IMR-90 (cell line): ENCODE results near the gene STAP2. TPM values are rescaled to one million over a fixed set of nuclear protein-coding genes. Genes with fewer than 3 reads are reported as not detected.

Experiments
- ATAC-seq: fragments of 200-7000 bp; cut with Tn5 transposase; 2 replicates; pipeline ENCODE4 v1.9.1; 2020; ENCODE audit warnings: low read depth, mild to moderate bottlenecking, moderate library complexity
- BruUV-seq: library from RNA; stranded (reverse); fragments of 400-500 nt; replicated peaks from 2 replicates; lab custom pipeline; 2021; lab: Mats Ljungman, UMichigan
- CTCF ChIA-PET: fragments of 300-600 bp; formaldehyde crosslinking; extraction: SDS; loops from one replicate; lab custom pipeline; 2021; ENCODE audit warnings: antibody characterized with exemption; lab: Yijun Ruan, JAX
- POLR2A ChIA-PET: fragments of 300-600 bp; sonication (Branson Sonifier 250); formaldehyde crosslinking; loops from one replicate; lab custom pipeline; 2022; ENCODE audit warnings: antibody characterized with exemption; ENCODE audit not compliant: unreplicated experiment; lab: Charles Lee
- DNase-seq: peaks from one replicate; pipeline ENCODE4 v3.0.0; 2013
- H2AFZ ChIP-seq: replicated peaks from 2 replicates; pipeline ENCODE3; 2013; ENCODE audit warnings: low read length, mild to moderate bottlenecking; ENCODE audit not compliant: poor library complexity
- H2AK5ac ChIP-seq: 2 replicates; pipeline ENCODE4 v1.6.1; 2013; ENCODE audit warnings: low read depth, low read length, inconsistent platforms
- H2AK9ac ChIP-seq: replicated peaks from 2 replicates; pipeline ENCODE3; 2013; ENCODE audit warnings: mild to moderate bottlenecking, low read depth, low read length, moderate library complexity; ENCODE audit not compliant: poor library complexity
- H2BK120ac ChIP-seq: 2 replicates; pipeline ENCODE4 v1.6.1; 2013; ENCODE audit warnings: low read depth, low read length, inconsistent platforms
- H2BK15ac ChIP-seq: 3 replicates; pipeline ENCODE4 v1.6.1; 2013; ENCODE audit warnings: low read depth, low read length, inconsistent platforms
- H2BK20ac ChIP-seq: 2 replicates; pipeline ENCODE4 v1.6.1; 2013; ENCODE audit warnings: low read depth, mild to moderate bottlenecking, inconsistent platforms, low read length, moderate library complexity
- H2BK5ac ChIP-seq: 2 replicates; pipeline ENCODE4 v1.6.1; 2013; ENCODE audit warnings: mild to moderate bottlenecking, low read depth, low read length, inconsistent platforms; ENCODE audit not compliant: poor library complexity, severe bottlenecking
- H3K14ac ChIP-seq: replicated peaks from 2 replicates; pipeline ENCODE4 v1.6.1; 2013; ENCODE audit warnings: low read depth, low read length, inconsistent platforms
- H3K18ac ChIP-seq: 2 replicates; pipeline ENCODE4 v1.6.1; 2013; ENCODE audit warnings: low read depth, low read length, control low read depth
- H3K23ac ChIP-seq: 2 replicates; pipeline ENCODE4 v1.6.1; 2013; ENCODE audit warnings: low read depth, low read length, inconsistent platforms
- H3K27ac ChIP-seq: 2 replicates; pipeline ENCODE4 v1.5.1; 2013; ENCODE audit warnings: mild to moderate bottlenecking, control low read depth, low read length; ENCODE audit not compliant: insufficient read depth
- H3K27me3 ChIP-seq: 2 replicates; pipeline ENCODE4 v1.6.1; 2013; ENCODE audit warnings: low read length; ENCODE audit not compliant: control insufficient read depth, insufficient read depth
- H3K36me3 ChIP-seq: 2 replicates; pipeline ENCODE4 v1.6.1; 2013; ENCODE audit warnings: low read length, mixed read lengths; ENCODE audit not compliant: control insufficient read depth, insufficient read depth
- H3K4ac ChIP-seq: 2 replicates; pipeline ENCODE4 v1.6.1; 2013; ENCODE audit warnings: low read depth, low read length, inconsistent platforms
- H3K4me1 ChIP-seq: 2 replicates; pipeline ENCODE4 v1.6.1; 2013; ENCODE audit warnings: low read length, mixed read lengths; ENCODE audit not compliant: control insufficient read depth, insufficient read depth
- H3K4me2 ChIP-seq: 2 replicates; pipeline ENCODE4 v1.6.1; 2013; ENCODE audit warnings: low read depth, mild to moderate bottlenecking, control low read depth, low read length, moderate library complexity
- H3K4me3 ChIP-seq: 2 replicates; pipeline ENCODE4 v1.5.1; 2013; ENCODE audit warnings: low read depth, mild to moderate bottlenecking, control low read depth, low read length, moderate library complexity; ENCODE audit not compliant: insufficient read depth
- H3K56ac ChIP-seq: 2 replicates; pipeline ENCODE4 v1.6.1; 2013; ENCODE audit warnings: low read length, inconsistent platforms; ENCODE audit not compliant: insufficient read depth; ENCODE audit errors: extremely low read depth
- H3K79me1 ChIP-seq, 2 experiments: 2 replicates each; pipeline ENCODE4 v1.6.1; 2013; ENCODE audit warnings: low read length in 2 of 2, inconsistent platforms in 1 of 2, low read depth in 1 of 2
- H3K9ac ChIP-seq: 2 replicates; pipeline ENCODE4 v1.6.1; 2013; ENCODE audit warnings: low read depth, low read length, control low read depth
- H3K9me1 ChIP-seq: 2 replicates; pipeline ENCODE4 v1.6.1; 2013; ENCODE audit warnings: low read length, inconsistent platforms; ENCODE audit not compliant: insufficient read depth
- H3K9me3 ChIP-seq: 2 replicates; pipeline ENCODE4 v1.6.1; 2013; ENCODE audit warnings: low read length; ENCODE audit not compliant: control insufficient read depth, insufficient read depth
- H4K20me1 ChIP-seq: 2 replicates; pipeline ENCODE4 v1.6.1; 2013; ENCODE audit warnings: low read length, inconsistent platforms; ENCODE audit not compliant: insufficient read depth
- H4K5ac ChIP-seq: 2 replicates; pipeline ENCODE4 v1.6.1; 2013; ENCODE audit warnings: mild to moderate bottlenecking, low read depth, low read length, control low read depth
- H4K8ac ChIP-seq, 2 experiments: 2 replicates each; pipeline ENCODE4 v1.6.1; 2013; ENCODE audit warnings: low read depth in 2 of 2, low read length in 2 of 2, control low read depth in 1 of 2, inconsistent platforms in 1 of 2
- H4K91ac ChIP-seq: 2 replicates; pipeline ENCODE4 v1.6.1; 2013; ENCODE audit warnings: low read depth, low read length, inconsistent platforms; ENCODE audit not compliant: insufficient read depth
- CEBPB ChIP-seq: IDR thresholded peaks from 2 replicates; pipeline ENCODE4 v1.6.1; 2012; ENCODE audit warnings: low read depth, low read length, improper control_type of control experiment
- RAD21 ChIP-seq: IDR thresholded peaks from 2 replicates; pipeline ENCODE4 v1.6.1; 2012; ENCODE audit warnings: low read length, improper control_type of control experiment
- RCOR1 ChIP-seq: IDR thresholded peaks from 2 replicates; pipeline ENCODE4 v1.6.1; 2012; ENCODE audit warnings: mild to moderate bottlenecking, low read length, improper control_type of control experiment; ENCODE audit not compliant: insufficient replicate concordance
- WGBS, 2 experiments: methylation state at CpG; one replicate each; pipeline versions ENCODE4 v1.1.5 to v1.1.7; 2013; ENCODE audit warnings: missing lambda C conversion rate in 2 of 2; ENCODE audit not compliant: insufficient read length in 1 of 2; ENCODE audit errors: extremely low coverage in 2 of 2; 5-methylcytosine and 5-hydroxymethylcytosine counted together
- dilution Hi-C: fragments of 300-500 bp; cut with HindIII; formaldehyde crosslinking; loops from one replicate; pipeline ENCODE4 v1.14.3; 2018; ENCODE audit warnings: low sequenced_read_pairs; ENCODE audit not compliant: unreplicated experiment
- in situ Hi-C: fragments of 300-500 bp; cut with MboI; formaldehyde crosslinking; loops from 3 replicates; pipeline ENCODE4 v1.14.3; 2019; ENCODE audit warnings: low sequenced_read_pairs, inconsistent platforms, mixed read lengths
- intact Hi-C: fragments of 100-400 bp; cut with micrococcal nuclease; formaldehyde crosslinking; loops from 2 replicates; pipeline ENCODE4 v1.10.0; 2022
- polyA plus RNA-seq, 3 experiments: library from polyadenylated mRNA; depleted of rRNA; stranded (reverse); fragments of >200 nt; gene quantifications; 2 replicates each; pipeline ENCODE4 v1.2.3, GENCODE V29; 2012; ENCODE audit warnings: low replicate concordance in 1 of 3
- total RNA-seq: library from RNA; depleted of rRNA; stranded (reverse); fragments of >200 nt; gene quantifications from 2 replicates; pipeline ENCODE4 v1.2.3, GENCODE V29; 2012
- TF ChIP-seq, protein P1 (sequence below): fragments of 150-350 bp; IDR thresholded peaks from 2 replicates; pipeline ENCODE4 v1.6.1; 2017; ENCODE audit warnings: mild to moderate bottlenecking, antibody characterized with exemption, low read length, low read depth

STAP2 gene
- total and polyA plus RNA-seq, 2 of the 4 experiments (the other 2 are of a cell fraction) = 1.3 to 3.4 TPM

DNA sequence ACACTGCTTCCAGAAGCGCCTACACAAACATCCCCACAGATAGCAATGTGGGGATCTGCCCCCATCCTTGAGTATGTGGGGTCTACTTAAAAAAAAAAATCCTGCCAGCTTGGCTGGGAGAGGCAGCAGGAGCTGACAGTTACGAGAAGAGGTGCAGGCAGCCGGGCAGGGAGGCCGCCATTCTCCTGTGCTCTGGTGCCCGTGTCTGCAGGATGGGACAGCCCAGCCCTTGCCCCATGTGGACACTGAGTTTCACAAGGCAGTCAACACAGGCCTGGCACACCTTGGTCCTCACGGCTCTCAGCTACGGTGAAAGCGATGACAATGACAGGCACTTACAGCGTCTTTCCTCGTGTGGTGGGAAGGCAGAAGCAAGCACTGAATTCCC lies 28.7 kb upstream of the STAP2 start:
- Histone ChIP-seq H3K9me1 (peaks cover 17% of the 10 kb centered on the region), H2BK15ac (no peak overlapping the region), H3K4me2 (no peak overlapping the region), H4K91ac (no peak overlapping the region), H4K5ac (no peak overlapping the region), H3K56ac (no peak overlapping the region), H3K14ac (no peak overlapping the region), H3K27me3 (no peaks in the 10 kb centered on the region), H4K20me1 (peaks cover 35% of the 10 kb centered on the region), H3K18ac (no peak overlapping the region), H2BK20ac (no peak overlapping the region), H3K27ac (no peak overlapping the region), H4K8ac (no peak overlapping the region), H3K4me1 (peaks cover 17% of the 10 kb centered on the region), H3K9me3 (no peaks in the 10 kb centered on the region), H3K23ac (no peak overlapping the region), H2AK5ac (0 out of 2 replicates have a peak overlapping the region, but pooled peaks have one; percentile 20), H2AFZ (no peak overlapping the region), H3K36me3 (peaks cover 46% of the 10 kb centered on the region), H3K9ac (no peak overlapping the region), H3K4me3 (no peak overlapping the region), H3K4ac (no peak overlapping the region), H2BK120ac (no peak overlapping the region), H3K79me1 (peaks cover 12 to 76% of the 10 kb centered on the region in 2 experiments), H2BK5ac (no peak overlapping the region), H2AK9ac (no peak overlapping the region)
- intact Hi-C loops = no loop called here
- ChIA-PET POLR2A (no interaction called here), CTCF (no interaction called here)
- BruUV-seq = no TSS peak
- 100% methylated on average over 2 of the region's 10 CpGs; no CpG with 5 or more reads in 1 of the 2 experiments for WGBS, 2 experiments
- no peak for ATAC-seq
- in situ Hi-C loops = no loop called here
- TF ChIP-seq RCOR1 (no peak), RAD21 (no peak), CEBPB (no peak)
- TF ChIP-seq, protein P1, sequence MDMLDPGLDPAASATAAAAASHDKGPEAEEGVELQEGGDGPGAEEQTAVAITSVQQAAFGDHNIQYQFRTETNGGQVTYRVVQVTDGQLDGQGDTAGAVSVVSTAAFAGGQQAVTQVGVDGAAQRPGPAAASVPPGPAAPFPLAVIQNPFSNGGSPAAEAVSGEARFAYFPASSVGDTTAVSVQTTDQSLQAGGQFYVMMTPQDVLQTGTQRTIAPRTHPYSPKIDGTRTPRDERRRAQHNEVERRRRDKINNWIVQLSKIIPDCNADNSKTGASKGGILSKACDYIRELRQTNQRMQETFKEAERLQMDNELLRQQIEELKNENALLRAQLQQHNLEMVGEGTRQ = no peak
- DNase-seq = no peak
- dilution Hi-C loops = no loop called here
